SK-N-MC (cell line): Measurements from ENCODE around the gene PRDX6.

Experiments used
- EZH2 ChIP-seq: fragments of 200-600 bp; sonication (generic); IDR thresholded peaks from one replicate; pipeline ENCODE4 v1.6.1; 2017; ENCODE audit warnings: antibody characterized with exemption
- POLR2AphosphoS5 ChIP-seq: IDR thresholded peaks from 2 replicates; pipeline ENCODE4 v1.6.1; 2012; ENCODE audit warnings: mild to moderate bottlenecking, low read depth, low read length, borderline replicate concordance

GRCh38 chr1:173481195-173481772, 4.1 kb downstream of the PRDX6 start:
- TF ChIP-seq POLR2AphosphoS5 (no peak), EZH2 (no peak)
